GM18505 (cell line): ENCODE results near the gene TCTA.
"Not testable (repeated sequence)": the region's sequence is repeated elsewhere in the genome, so short reads cannot be mapped to it uniquely, and the experiment has no call there.

Experiments used
- ATAC-seq: cut with Tn5 transposase; IDR thresholded peaks from one replicate; pipeline ENCODE4 v1.9.1; 2021; ENCODE audit not compliant: unreplicated experiment
- POLR2A ChIP-seq: IDR thresholded peaks from 4 replicates; pipeline ENCODE4 v1.6.1; 2011; ENCODE audit warnings: borderline replicate concordance; ENCODE audit not compliant: insufficient read depth, insufficient read length; ENCODE audit errors: extremely low read depth

The TCTA gene

GRCh38 chr3:49411968-49412631 is at the start of gene TCTA, which contains the start of gene RHOA:
TCTA (plus strand) TSS chr3:49412423; CDS start chr3:49412427, 4 bp downstream.
RHOA (minus strand) TSS chr3:49411976; CDS start chr3:49375589, 36,387 bp downstream.
- peak; percentile 99 for TF ChIP-seq POLR2A
- ATAC-seq = peak; percentile 68

GRCh38 chr3:49362561-49362960 is 49.7 kb upstream of the TCTA start:
- ATAC-seq = no peak
- no peak for TF ChIP-seq POLR2A

- no peak for ATAC-seq
Measured at GRCh38 chr3:49370585-49371290, 41.5 kb upstream of the TCTA start.

GRCh38 chr3:49371946-49372345 is 40.3 kb upstream of the TCTA start:
- TF ChIP-seq POLR2A = no peak
- ATAC-seq = no peak

More at GRCh38 chr3:49370585-49371290, 41.5 kb upstream of the TCTA start:
- TF ChIP-seq POLR2A = no peak

- no peak for ATAC-seq
- no peak for TF ChIP-seq POLR2A
Measured at GRCh38 chr3:49377483-49377882, 34.7 kb upstream of the TCTA start.

GRCh38 chr3:49378249-49378895 is 33.9 kb upstream of the TCTA start:
- ATAC-seq = no peak
- TF ChIP-seq POLR2A = no peak

GRCh38 chr3:49383387-49383786 is 28.8 kb upstream of the TCTA start:
- ATAC-seq = no peak
- no peak for TF ChIP-seq POLR2A

GRCh38 chr3:49385617-49386016 is 26.6 kb upstream of the TCTA start:
- ATAC-seq = no peak
- no peak for TF ChIP-seq POLR2A

GRCh38 chr3:49386056-49386756 is 26.0 kb upstream of the TCTA start:
- no peak for ATAC-seq
- no peak for TF ChIP-seq POLR2A

GRCh38 chr3:49387721-49388120 is 24.5 kb upstream of the TCTA start:
- TF ChIP-seq POLR2A = no peak
- no peak for ATAC-seq

GRCh38 chr3:49388289-49388820 is 23.9 kb upstream of the TCTA start:
- ATAC-seq = no peak
- TF ChIP-seq POLR2A = no peak

GRCh38 chr3:49389297-49389696 is 22.9 kb upstream of the TCTA start:
- no peak for ATAC-seq
- TF ChIP-seq POLR2A = no peak

- not testable (repeated sequence) for ATAC-seq
Measured at GRCh38 chr3:49391310-49391709, 20.9 kb upstream of the TCTA start.

GRCh38 chr3:49397470-49397869 is 14.8 kb upstream of the TCTA start:
- no peak for ATAC-seq
- TF ChIP-seq POLR2A = no peak

- no peak for ATAC-seq
- no peak for TF ChIP-seq POLR2A
Measured at GRCh38 chr3:49399461-49399860, 12.8 kb upstream of the TCTA start.
